ENCODE measurements around the gene PIK3C2G.

PIK3C2G gene

GRCh38 chr12:18422871-18423270 lies 161.6 kb downstream of the PIK3C2G start:
- H3K27me3 ChIP-seq (replicated peaks in 2 of 5; ENCODE audit: control insufficient read depth in 4 of 5, insufficient read depth in 5 of 5, low read length in 4 of 5) = no peaks in the 10 kb centered on the region
- no peak for DNase-seq
- H3K4me1 ChIP-seq (ENCODE audit: control extremely low read depth in 1 of 4, control insufficient read depth in 4 of 4, insufficient read depth in 4 of 4, low read length in 3 of 4) = no peaks in the 10 kb centered on the region
- ChIA-PET CTCF (no interaction called here), POLR2A (no interaction called here)
- no peak overlapping the region for H3K27ac ChIP-seq (ENCODE audit: insufficient read depth in 1 of 2, low read depth in 1 of 2, low read length in 2 of 2, poor library complexity in 1 of 2, severe bottlenecking in 2 of 2)
- H3K9me3 ChIP-seq (ENCODE audit: control extremely low read depth in 1 of 5, control insufficient read depth in 4 of 5, insufficient read depth in 2 of 5, low read depth in 1 of 5, low read length in 4 of 5) = no peaks in the 10 kb centered on the region
- no peak overlapping the region for H3K4me3 ChIP-seq (ENCODE audit: control insufficient read depth in 1 of 7, extremely low read depth in 1 of 7, insufficient read depth in 4 of 7, low read depth in 2 of 7, low read length in 6 of 7)
- H3K36me3 ChIP-seq (ENCODE audit: control insufficient read depth in 4 of 4, insufficient read depth in 4 of 4, low read length in 3 of 4) = no peaks in the 10 kb centered on the region

DNA sequence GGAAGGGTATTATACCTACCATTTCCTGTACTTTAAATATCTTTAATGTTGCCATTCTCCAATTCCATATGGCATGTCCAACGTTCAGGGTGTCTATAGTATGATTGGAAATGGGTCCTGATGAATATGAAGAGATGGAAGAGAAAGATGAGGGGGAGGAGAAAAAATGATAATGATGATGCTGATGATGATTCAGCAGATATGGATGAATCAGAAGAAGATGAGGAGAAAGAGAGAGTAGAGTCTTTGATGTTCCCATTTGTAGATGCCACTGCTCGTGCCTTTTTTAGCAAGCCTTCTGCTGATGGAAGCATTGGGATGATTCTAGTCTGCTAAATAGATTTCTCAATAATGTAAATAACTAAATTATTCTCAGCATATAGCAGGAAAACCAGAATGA lies 163.5 kb downstream of the PIK3C2G start:
- POLR2A ChIA-PET = no interaction called here
- Histone ChIP-seq H3K36me3 (ENCODE audit: control insufficient read depth in 4 of 4, insufficient read depth in 4 of 4, low read length in 3 of 4) (no peaks in the 10 kb centered on the region), H3K27ac (ENCODE audit: insufficient read depth in 1 of 2, low read depth in 1 of 2, low read length in 2 of 2, poor library complexity in 1 of 2, severe bottlenecking in 2 of 2) (no peak overlapping the region), H3K4me1 (ENCODE audit: control extremely low read depth in 1 of 4, control insufficient read depth in 4 of 4, insufficient read depth in 4 of 4, low read length in 3 of 4) (no peaks in the 10 kb centered on the region), H3K9me3 (ENCODE audit: control extremely low read depth in 1 of 5, control insufficient read depth in 4 of 5, insufficient read depth in 2 of 5, low read depth in 1 of 5, low read length in 4 of 5) (no peaks in the 10 kb centered on the region), H3K4me3 (ENCODE audit: control insufficient read depth in 1 of 7, extremely low read depth in 1 of 7, insufficient read depth in 4 of 7, low read depth in 2 of 7, low read length in 6 of 7) (no peak overlapping the region), H3K27me3 (replicated peaks in 2 of 5; ENCODE audit: control insufficient read depth in 4 of 5, insufficient read depth in 5 of 5, low read length in 4 of 5) (no peaks in the 10 kb centered on the region)
- no peak for DNase-seq
- CTCF ChIA-PET = interaction anchor here (0.8 kb wide), 1 partner anchor 10 kb away, joined by 3 read pairs; no protein-coding TSS in a partner anchor
- no CpG with 5 or more reads among the region's 2 CpGs for WGBS (ENCODE audit: insufficient coverage)

GRCh38 chr12:18427520-18427919 lies 166.2 kb downstream of the PIK3C2G start:
- no peaks in the 10 kb centered on the region for H3K4me1 ChIP-seq (ENCODE audit: control extremely low read depth in 1 of 4, control insufficient read depth in 4 of 4, insufficient read depth in 4 of 4, low read length in 3 of 4)
- H3K4me3 ChIP-seq (ENCODE audit: control insufficient read depth in 1 of 7, extremely low read depth in 1 of 7, insufficient read depth in 4 of 7, low read depth in 2 of 7, low read length in 6 of 7) = no peak overlapping the region
- H3K27ac ChIP-seq (ENCODE audit: insufficient read depth in 1 of 2, low read depth in 1 of 2, low read length in 2 of 2, poor library complexity in 1 of 2, severe bottlenecking in 2 of 2) = no peak overlapping the region
- 100% methylated on average over 1 of the region's 3 CpGs for WGBS (ENCODE audit: insufficient coverage)
- H3K36me3 ChIP-seq (ENCODE audit: control insufficient read depth in 4 of 4, insufficient read depth in 4 of 4, low read length in 3 of 4) = no peaks in the 10 kb centered on the region
- CTCF ChIA-PET = interaction anchor here (1.4 to 1.5 kb wide), 3 partner anchors 8 to 762 kb away, joined by 3 to 5 read pairs (median 4); no protein-coding TSS in a partner anchor
- H3K9me3 ChIP-seq (ENCODE audit: control extremely low read depth in 1 of 5, control insufficient read depth in 4 of 5, insufficient read depth in 2 of 5, low read depth in 1 of 5, low read length in 4 of 5) = no peaks in the 10 kb centered on the region
- POLR2A ChIA-PET = interaction anchor here (0.6 kb wide), 1 partner anchor 12 kb away, joined by 4 read pairs; no protein-coding TSS in a partner anchor
- DNase-seq = no peak
- H3K27me3 ChIP-seq (replicated peaks in 2 of 5; ENCODE audit: control insufficient read depth in 4 of 5, insufficient read depth in 5 of 5, low read length in 4 of 5) = no peaks in the 10 kb centered on the region

DNA sequence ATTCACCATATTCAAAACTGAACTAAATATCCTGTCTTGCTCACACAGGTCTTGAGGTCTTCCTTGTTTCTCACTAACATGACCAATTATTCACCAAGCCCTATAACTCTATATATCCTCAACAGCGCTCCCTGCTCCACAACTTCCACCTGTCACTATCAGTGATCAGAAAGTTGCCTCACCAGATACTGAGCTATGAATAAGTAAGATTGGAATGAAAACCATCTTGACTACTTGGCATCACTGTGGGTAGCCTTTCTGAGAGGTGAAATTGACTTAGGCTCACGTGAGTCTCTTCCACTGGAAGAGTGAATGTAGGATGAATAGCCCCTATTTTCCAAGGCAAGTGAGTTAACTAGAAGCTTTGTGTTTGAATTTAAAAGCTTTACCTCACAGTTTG lies 167.1 kb downstream of the PIK3C2G start:
- DNase-seq = no peak
- H3K27me3 ChIP-seq (replicated peaks in 2 of 5; ENCODE audit: control insufficient read depth in 4 of 5, insufficient read depth in 5 of 5, low read length in 4 of 5) = no peaks in the 10 kb centered on the region
- CTCF ChIA-PET = interaction anchor here (1.5 to 3.7 kb wide), 3 partner anchors 13 to 761 kb away, joined by 3 to 20 read pairs (median 4); no protein-coding TSS in a partner anchor
- H3K9me3 ChIP-seq (ENCODE audit: control extremely low read depth in 1 of 5, control insufficient read depth in 4 of 5, insufficient read depth in 2 of 5, low read depth in 1 of 5, low read length in 4 of 5) = no peaks in the 10 kb centered on the region
- H3K4me1 ChIP-seq (ENCODE audit: control extremely low read depth in 1 of 4, control insufficient read depth in 4 of 4, insufficient read depth in 4 of 4, low read length in 3 of 4) = no peaks in the 10 kb centered on the region
- no peaks in the 10 kb centered on the region for H3K36me3 ChIP-seq (ENCODE audit: control insufficient read depth in 4 of 4, insufficient read depth in 4 of 4, low read length in 3 of 4)
- no peak overlapping the region for H3K27ac ChIP-seq (ENCODE audit: insufficient read depth in 1 of 2, low read depth in 1 of 2, low read length in 2 of 2, poor library complexity in 1 of 2, severe bottlenecking in 2 of 2)
- H3K4me3 ChIP-seq (ENCODE audit: control insufficient read depth in 1 of 7, extremely low read depth in 1 of 7, insufficient read depth in 4 of 7, low read depth in 2 of 7, low read length in 6 of 7) = no peak overlapping the region
- WGBS (ENCODE audit: insufficient coverage) = 100% methylated on average over 1 of the region's 2 CpGs
- POLR2A ChIA-PET = no interaction called here

DNA sequence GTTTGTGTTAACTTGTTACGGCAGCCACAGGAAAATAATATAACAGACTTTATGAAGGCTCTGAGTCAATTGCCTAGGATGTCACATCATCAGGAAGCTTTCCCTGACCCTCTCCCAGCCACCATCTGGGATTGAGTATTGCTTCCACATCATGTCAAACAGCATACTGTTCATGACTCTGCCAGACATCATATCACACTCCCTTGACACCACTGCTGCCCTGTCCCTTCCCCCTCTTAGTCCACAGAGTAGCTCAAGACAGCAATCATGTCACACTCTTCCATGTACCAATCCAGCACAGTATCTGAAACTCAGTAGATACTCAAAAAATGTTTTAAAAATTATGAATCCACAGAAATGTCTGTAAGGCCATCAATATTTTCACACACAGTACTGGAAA lies 168.0 kb downstream of the PIK3C2G start:
- no peaks in the 10 kb centered on the region for H3K36me3 ChIP-seq (ENCODE audit: control insufficient read depth in 4 of 4, insufficient read depth in 4 of 4, low read length in 3 of 4)
- no peaks in the 10 kb centered on the region for H3K27me3 ChIP-seq (replicated peaks in 2 of 5; ENCODE audit: control insufficient read depth in 4 of 5, insufficient read depth in 5 of 5, low read length in 4 of 5)
- H3K4me1 ChIP-seq (ENCODE audit: control extremely low read depth in 1 of 4, control insufficient read depth in 4 of 4, insufficient read depth in 4 of 4, low read length in 3 of 4) = no peaks in the 10 kb centered on the region
- POLR2A ChIA-PET = no interaction called here
- CTCF ChIA-PET = interaction anchor here (2.6 to 3.7 kb wide), 2 partner anchors 758 to 760 kb away, joined by 7 to 20 read pairs; no protein-coding TSS in a partner anchor
- no peak for DNase-seq
- no peaks in the 10 kb centered on the region for H3K9me3 ChIP-seq (ENCODE audit: control extremely low read depth in 1 of 5, control insufficient read depth in 4 of 5, insufficient read depth in 2 of 5, low read depth in 1 of 5, low read length in 4 of 5)
- WGBS (ENCODE audit: insufficient coverage) = 100% methylated on average over 1 of the region's 1 CpG
- H3K4me3 ChIP-seq (ENCODE audit: control insufficient read depth in 1 of 7, extremely low read depth in 1 of 7, insufficient read depth in 4 of 7, low read depth in 2 of 7, low read length in 6 of 7) = no peak overlapping the region
- H3K27ac ChIP-seq (ENCODE audit: insufficient read depth in 1 of 2, low read depth in 1 of 2, low read length in 2 of 2, poor library complexity in 1 of 2, severe bottlenecking in 2 of 2) = no peak overlapping the region

DNA sequence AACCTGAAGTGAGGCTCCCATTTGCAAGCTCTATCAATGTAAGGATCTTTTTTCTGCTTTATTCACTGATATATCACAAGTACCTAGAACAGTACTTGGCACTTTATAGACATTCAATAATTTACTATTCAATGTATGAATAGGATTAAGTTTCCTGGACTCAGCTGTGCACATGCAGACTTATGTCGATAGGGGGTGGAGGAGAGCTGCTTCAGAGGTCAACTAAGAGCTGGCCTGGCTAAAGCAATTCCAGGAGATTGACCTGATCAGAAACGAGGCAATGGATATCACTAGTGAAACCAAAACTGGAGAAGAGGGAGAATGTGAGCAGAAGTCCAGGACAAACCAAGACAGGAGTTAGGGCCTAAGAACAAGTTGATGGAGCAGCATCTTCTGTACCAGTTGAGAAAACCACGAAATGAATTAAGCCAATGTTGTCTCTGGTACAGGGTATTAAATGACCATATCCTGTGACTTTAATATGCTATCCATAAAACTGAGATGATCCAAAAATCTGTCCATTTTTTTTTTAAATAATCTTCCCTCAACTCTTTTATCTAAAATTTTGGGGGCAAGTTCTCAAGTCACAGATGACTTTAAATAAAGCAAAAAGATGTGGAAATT lies 169.2 kb downstream of the PIK3C2G start:
- ChIA-PET POLR2A (no interaction called here), CTCF (interaction anchor here (0.9 to 3.7 kb wide), 7 partner anchors 9 to 792 kb away, joined by 3 to 20 read pairs (median 4); no protein-coding TSS in a partner anchor)
- H3K4me3 ChIP-seq (ENCODE audit: control insufficient read depth in 1 of 7, extremely low read depth in 1 of 7, insufficient read depth in 4 of 7, low read depth in 2 of 7, low read length in 6 of 7) = no peak overlapping the region
- H3K9me3 ChIP-seq (ENCODE audit: control extremely low read depth in 1 of 5, control insufficient read depth in 4 of 5, insufficient read depth in 2 of 5, low read depth in 1 of 5, low read length in 4 of 5) = no peaks in the 10 kb centered on the region
- peak; percentile 38 to 57 (median 50) for DNase-seq
- 54% methylated on average over 2 of the region's 3 CpGs for WGBS (ENCODE audit: insufficient coverage)
- no peaks in the 10 kb centered on the region for H3K27me3 ChIP-seq (replicated peaks in 2 of 5; ENCODE audit: control insufficient read depth in 4 of 5, insufficient read depth in 5 of 5, low read length in 4 of 5)
- no peaks in the 10 kb centered on the region for H3K36me3 ChIP-seq (ENCODE audit: control insufficient read depth in 4 of 4, insufficient read depth in 4 of 4, low read length in 3 of 4)
- H3K27ac ChIP-seq (ENCODE audit: insufficient read depth in 1 of 2, low read depth in 1 of 2, low read length in 2 of 2, poor library complexity in 1 of 2, severe bottlenecking in 2 of 2) = no peak overlapping the region
- H3K4me1 ChIP-seq (ENCODE audit: control extremely low read depth in 1 of 4, control insufficient read depth in 4 of 4, insufficient read depth in 4 of 4, low read length in 3 of 4) = no peaks in the 10 kb centered on the region

DNA sequence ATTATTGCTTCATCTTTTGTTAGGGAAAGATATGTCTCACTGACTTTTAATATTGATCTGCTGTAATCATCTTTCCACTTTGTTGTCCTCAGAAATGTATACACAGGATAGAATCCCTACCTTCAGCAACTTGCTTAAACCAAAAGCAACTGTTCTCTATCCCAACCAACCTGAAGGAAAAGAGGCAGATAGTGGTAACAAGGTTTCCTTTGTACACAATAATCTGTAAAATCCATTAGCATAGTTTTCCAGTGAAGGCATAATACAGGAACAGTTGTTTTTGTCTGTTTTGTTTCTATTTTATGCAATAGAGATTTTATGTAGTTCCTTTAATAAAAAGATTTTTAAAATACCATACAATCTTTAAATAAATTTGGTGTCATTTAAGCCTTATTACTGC lies 170.5 kb downstream of the PIK3C2G start:
- ChIA-PET POLR2A (no interaction called here), CTCF (interaction anchor here (2.6 to 3.7 kb wide), 2 partner anchors 755 to 758 kb away, joined by 7 to 20 read pairs; no protein-coding TSS in a partner anchor)
- Histone ChIP-seq H3K27ac (ENCODE audit: insufficient read depth in 1 of 2, low read depth in 1 of 2, low read length in 2 of 2, poor library complexity in 1 of 2, severe bottlenecking in 2 of 2) (no peak overlapping the region), H3K9me3 (ENCODE audit: control extremely low read depth in 1 of 5, control insufficient read depth in 4 of 5, insufficient read depth in 2 of 5, low read depth in 1 of 5, low read length in 4 of 5) (no peaks in the 10 kb centered on the region), H3K27me3 (replicated peaks in 2 of 5; ENCODE audit: control insufficient read depth in 4 of 5, insufficient read depth in 5 of 5, low read length in 4 of 5) (no peaks in the 10 kb centered on the region), H3K4me3 (ENCODE audit: control insufficient read depth in 1 of 7, extremely low read depth in 1 of 7, insufficient read depth in 4 of 7, low read depth in 2 of 7, low read length in 6 of 7) (no peak overlapping the region), H3K36me3 (ENCODE audit: control insufficient read depth in 4 of 4, insufficient read depth in 4 of 4, low read length in 3 of 4) (no peaks in the 10 kb centered on the region), H3K4me1 (ENCODE audit: control extremely low read depth in 1 of 4, control insufficient read depth in 4 of 4, insufficient read depth in 4 of 4, low read length in 3 of 4) (no peaks in the 10 kb centered on the region)
- no peak for DNase-seq

Data from common myeloid progenitor, CD34-positive (primary cell).